Right lobe of liver (tissue), 6 donors: ENCODE data around the gene CA5B. TPM values are rescaled to one million over a fixed set of nuclear protein-coding genes. Genes with fewer than 3 reads are reported as not detected.

ENCODE experiments used
- ATAC-seq, 4 donors: fragments of 200-7000 bp; cut with Tn5 transposase; one replicate each; pipeline ENCODE4 v1.9.1; 2020; ENCODE audit warnings: mild to moderate bottlenecking in 4 of 4, moderate library complexity in 4 of 4
- DNase-seq, 3 donors: peaks; one replicate each; pipeline ENCODE4 v3.0.0-alpha.2; 2020
- H3K27ac ChIP-seq, 3 donors: fragments of 200-600 bp; one replicate each; pipeline ENCODE4 v1.8.0; 2022
- H3K27me3 ChIP-seq, 2 donors: fragments of 200-600 bp; one replicate each; pipeline ENCODE4 v1.8.0; 2022
- H3K36me3 ChIP-seq, 4 donors: fragments of 200-600 bp; sonication (generic) in 1 of 4; one replicate each; pipeline versions ENCODE4 v1.5.1 to v1.8.0; 2017 to 2022; ENCODE audit warnings: control low read depth in 1 of 4
- H3K4me1 ChIP-seq, 4 donors: fragments of 200-600 bp; sonication (generic) in 1 of 4; one replicate each; pipeline versions ENCODE4 v1.5.1 to v1.8.0; 2017 to 2022; ENCODE audit warnings: control low read depth in 1 of 4
- H3K4me3 ChIP-seq, 3 donors: fragments of 200-600 bp; one replicate each; pipeline ENCODE4 v1.8.0; 2022
- H3K9me3 ChIP-seq, 4 donors: fragments of 200-600 bp; sonication (generic) in 1 of 4; one replicate each; pipeline versions ENCODE4 v1.5.1 to v1.8.0; 2017 to 2022; ENCODE audit warnings: control low read depth in 1 of 4
- POLR2A ChIP-seq: fragments of 450-650 bp; IDR thresholded peaks from one replicate; pipeline ENCODE4 v1.6.1; 2017; ENCODE audit warnings: antibody characterized with exemption, mild to moderate bottlenecking
- WGBS: methylation state at CpG from one replicate; pipeline ENCODE4 v1.1.6; 2018; ENCODE audit warnings: low coverage, low lambda C conversion rate; ENCODE audit not compliant: insufficient coverage; ENCODE audit errors: missing lambda C conversion rate; 5-methylcytosine and 5-hydroxymethylcytosine counted together
- intact Hi-C, 2 donors: fragments of 100-400 bp; cut with DNase I; formaldehyde crosslinking; loops; one replicate each; pipeline versions ENCODE4 v1.11.2 to v1.14.1; 2022
- total RNA-seq, 6 experiments: library from RNA; depleted of rRNA in 2 of 6; stranded (reverse); fragments of >200 nt in 2 of 6; fragmentation: NEBNext Ultra II Directional in 3 of 6; extraction: Animal tissue kit (Norgen Biotek cat#: 25700) in 3 of 6; gene quantifications; one replicate each; pipeline versions ENCODE4 v1.1.0 to v1.2.4, GENCODE V29; 2016 to 2023
- TF ChIP-seq, protein P1 (sequence below), 4 donors: fragments of 200-600 bp in 3 of 4; fragments of 450-650 bp in 1 of 4; IDR thresholded peaks; one replicate each; pipeline versions ENCODE4 v1.5.1 to v1.8.0; 2016 to 2022; ENCODE audit warnings: antibody characterized with exemption in 4 of 4, mild to moderate bottlenecking in 2 of 4
- donor health status: DM: no; HTN: yes; CAD: no.
- donor health status: DM: no; HTN: no; CAD: no.
- donor health status: DM: no; HTN: no; CAD: no.
- donor health status: DM: no; HTN: yes; CAD: no.
- donor health status: DM: no; HTN: yes; CAD: no.

CA5B gene
- total RNA-seq, 6 experiments from 2014 or later, result 1.5 to 4.3 (median 2.8) TPM

DNA sequence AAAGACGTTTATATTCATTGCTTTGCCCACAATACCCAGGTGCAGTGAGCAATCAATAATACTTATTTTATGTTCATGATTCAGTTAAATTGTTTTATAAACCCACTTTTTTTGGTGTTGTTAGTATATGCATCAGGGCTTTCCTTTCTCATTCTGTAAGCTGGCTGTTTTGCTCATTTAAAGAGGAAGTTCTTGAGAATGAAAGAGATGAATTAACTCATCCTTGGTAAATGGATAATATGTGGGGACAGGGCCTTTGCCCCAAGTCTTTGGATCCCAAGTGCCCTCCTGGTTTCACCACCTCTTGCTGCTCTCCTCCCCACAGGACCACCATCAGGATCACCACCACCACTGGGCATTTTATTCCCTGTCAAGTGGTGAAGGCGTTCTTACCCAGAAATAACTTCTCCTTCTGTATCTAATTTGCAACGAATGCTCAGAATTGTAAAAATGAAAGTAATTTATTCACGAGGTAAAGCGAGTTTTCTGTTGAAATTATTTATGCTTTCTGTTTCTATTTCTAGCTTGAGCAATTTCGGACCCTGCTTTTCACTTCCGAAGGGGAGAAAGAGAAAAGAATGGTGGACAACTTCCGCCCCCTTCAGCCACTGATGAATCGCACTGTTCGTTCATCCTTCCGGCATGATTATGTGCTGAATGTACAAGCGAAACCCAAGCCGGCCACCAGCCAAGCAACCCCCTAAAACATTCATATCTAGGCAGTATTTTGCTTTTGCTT, 44.1 kb downstream of the CA5B start:
- Histone ChIP-seq H3K27me3 (no peaks in the 10 kb centered on the region), H3K4me3 (no peak overlapping the region), H3K27ac (no peak overlapping the region), H3K4me1 (no peaks in the 10 kb centered on the region), H3K9me3 (no peaks in the 10 kb centered on the region), H3K36me3 (no peaks in the 10 kb centered on the region)
- TF ChIP-seq, protein P1, sequence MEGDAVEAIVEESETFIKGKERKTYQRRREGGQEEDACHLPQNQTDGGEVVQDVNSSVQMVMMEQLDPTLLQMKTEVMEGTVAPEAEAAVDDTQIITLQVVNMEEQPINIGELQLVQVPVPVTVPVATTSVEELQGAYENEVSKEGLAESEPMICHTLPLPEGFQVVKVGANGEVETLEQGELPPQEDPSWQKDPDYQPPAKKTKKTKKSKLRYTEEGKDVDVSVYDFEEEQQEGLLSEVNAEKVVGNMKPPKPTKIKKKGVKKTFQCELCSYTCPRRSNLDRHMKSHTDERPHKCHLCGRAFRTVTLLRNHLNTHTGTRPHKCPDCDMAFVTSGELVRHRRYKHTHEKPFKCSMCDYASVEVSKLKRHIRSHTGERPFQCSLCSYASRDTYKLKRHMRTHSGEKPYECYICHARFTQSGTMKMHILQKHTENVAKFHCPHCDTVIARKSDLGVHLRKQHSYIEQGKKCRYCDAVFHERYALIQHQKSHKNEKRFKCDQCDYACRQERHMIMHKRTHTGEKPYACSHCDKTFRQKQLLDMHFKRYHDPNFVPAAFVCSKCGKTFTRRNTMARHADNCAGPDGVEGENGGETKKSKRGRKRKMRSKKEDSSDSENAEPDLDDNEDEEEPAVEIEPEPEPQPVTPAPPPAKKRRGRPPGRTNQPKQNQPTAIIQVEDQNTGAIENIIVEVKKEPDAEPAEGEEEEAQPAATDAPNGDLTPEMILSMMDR (IDR thresholded peaks at IDR 0.05), result no peak
- no peak for TF ChIP-seq POLR2A
- peak in 1 of 4 donors; percentile 23 for ATAC-seq
- intact Hi-C loops, result no loop called here
- DNase-seq, result no peak
- WGBS, result 54% methylated on average over 13 of the region's 13 CpGs

DNA sequence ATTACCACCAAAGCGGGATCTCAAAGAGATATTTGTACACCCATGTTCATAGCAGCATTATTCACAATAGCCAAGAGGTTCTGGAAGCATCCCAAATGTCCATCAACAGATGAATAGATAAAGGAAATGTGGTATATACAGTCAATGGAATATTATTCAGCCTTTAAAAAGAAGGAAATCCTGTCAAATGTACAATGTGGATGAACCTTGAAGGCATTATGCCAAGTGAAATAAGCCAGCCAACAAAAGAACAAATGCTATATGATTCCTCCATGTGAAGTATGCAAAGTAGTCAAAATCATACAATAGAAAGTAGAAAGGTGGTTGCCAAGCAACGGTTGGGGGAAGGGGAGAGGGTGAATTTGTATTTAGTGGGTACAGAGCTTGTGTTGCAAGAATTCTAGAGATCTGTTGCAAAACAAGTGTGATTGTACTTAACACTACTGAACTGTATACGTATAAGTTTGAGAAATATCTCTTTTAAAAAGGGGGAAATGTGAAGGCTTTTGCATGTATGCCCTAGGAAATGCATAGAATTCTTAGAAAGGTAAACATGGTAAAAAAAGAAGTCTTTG, 47.2 kb downstream of the CA5B start:
- H3K4me1 ChIP-seq, result peaks cover 0 to 4% (median 0%) of the 10 kb centered on the region in 4 donors

DNA sequence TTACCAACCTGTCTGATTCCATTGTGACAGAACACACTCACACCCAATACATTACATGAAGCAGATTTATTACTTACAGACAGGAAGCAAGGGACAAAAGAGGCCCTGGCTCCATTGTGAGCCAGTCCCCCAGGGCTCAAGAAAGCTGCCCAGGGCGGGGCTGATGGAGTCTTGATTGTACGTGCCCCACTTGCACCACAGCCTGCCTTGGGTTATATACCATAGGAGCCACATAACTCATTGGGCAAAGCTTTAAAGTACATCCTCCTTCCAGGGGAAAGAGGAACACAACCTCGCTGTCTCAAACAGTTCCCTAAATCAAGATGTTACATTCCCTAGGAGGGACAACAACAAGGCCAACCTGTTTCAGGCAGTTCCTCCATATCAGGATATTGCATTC, 48.8 kb downstream of the CA5B start:
- Histone ChIP-seq H3K27ac (no peak overlapping the region), H3K4me3 (no peak overlapping the region), H3K4me1 (peaks cover 0 to 5% (median 2%) of the 10 kb centered on the region in 4 donors), H3K27me3 (no peaks in the 10 kb centered on the region), H3K36me3 (no peaks in the 10 kb centered on the region), H3K9me3 (no peaks in the 10 kb centered on the region)
- intact Hi-C loops, result no loop called here
- DNase-seq (no peak), ATAC-seq (no peak)
- 47% methylated on average over 3 of the region's 3 CpGs for WGBS
- TF ChIP-seq, protein P1 (IDR thresholded peaks at IDR 0.05), result no peak
- TF ChIP-seq POLR2A, result no peak

More for the DNA sequence above, 47.2 kb downstream of the CA5B start:
- H3K36me3 ChIP-seq, result no peaks in the 10 kb centered on the region
- 44% methylated on average over 1 of the region's 3 CpGs for WGBS
- H3K9me3 ChIP-seq, result no peaks in the 10 kb centered on the region
- intact Hi-C loops, result no loop called here
- no peak overlapping the region for H3K4me3 ChIP-seq
- no peak for TF ChIP-seq POLR2A
- TF ChIP-seq, protein P1 (IDR thresholded peaks at IDR 0.05), result no peak
- ATAC-seq (no peak), DNase-seq (no peak)
- no peaks in the 10 kb centered on the region for H3K27me3 ChIP-seq
- H3K27ac ChIP-seq, result no peak overlapping the region

DNA sequence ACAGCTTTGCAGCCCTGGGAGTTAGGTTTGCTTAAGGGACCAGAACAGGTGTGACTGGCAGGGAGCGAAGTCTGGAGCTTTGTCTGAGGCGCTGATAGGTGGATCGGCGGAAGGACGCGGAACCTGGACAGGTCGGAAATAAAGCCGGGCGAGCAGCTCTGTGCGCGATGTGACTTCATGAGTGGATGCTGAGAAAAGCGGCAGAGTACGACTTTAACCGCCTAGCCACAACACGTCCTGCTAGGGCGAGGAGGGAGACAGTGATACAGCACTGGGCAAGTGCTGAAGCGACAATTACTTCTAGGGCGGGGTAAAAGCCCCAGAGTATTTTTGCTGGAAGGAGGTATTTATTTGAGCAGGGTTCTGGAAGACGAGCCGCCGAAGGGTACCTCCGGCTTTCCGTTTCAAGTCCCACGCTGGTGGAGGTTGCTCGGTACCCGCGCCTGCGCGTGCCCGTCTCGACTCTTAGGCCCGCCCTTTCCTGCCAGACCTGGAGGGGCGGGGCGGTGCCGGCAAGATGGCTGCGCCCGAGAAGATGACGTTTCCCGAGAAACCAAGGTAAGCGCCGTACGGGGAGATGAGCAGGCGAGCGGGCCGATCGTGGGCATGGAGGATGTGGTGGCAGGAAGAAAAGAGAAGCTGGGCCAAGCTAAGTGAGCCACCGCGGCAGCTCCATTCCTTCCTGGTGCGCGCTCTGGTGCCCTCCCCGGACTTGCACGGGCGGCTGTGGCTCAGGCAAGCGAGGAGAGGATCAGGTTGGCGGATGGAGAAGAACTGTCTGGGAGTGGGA, 52.1 kb downstream of the CA5B start, which contains the start of gene ZRSR2:
Gene ZRSR2 (plus strand): TSS at position 506 of the 790 bp plus-strand sequence. CDS start 12 bp downstream, at position 518.
- Histone ChIP-seq H3K27ac (peak within 1 kb of the TSS; percentile 52 to 69 (median 61)), H3K4me1 (peaks cover 0 to 5% (median 2%) of the 10 kb centered on the region in 4 donors), H3K4me3 (peak within 1 kb of the TSS; percentile 53 to 97 (median 82)), H3K27me3 (no peaks in the 10 kb centered on the region), H3K9me3 (no peaks in the 10 kb centered on the region), H3K36me3 (peaks cover 0 to 4% (median 0%) of the 10 kb centered on the region in 4 donors)
- WGBS, result 1% methylated on average over 49 of the region's 55 CpGs
- peak; percentile 60 for TF ChIP-seq POLR2A
- TF ChIP-seq, protein P1 (IDR thresholded peaks at IDR 0.05), result no peak
- intact Hi-C loops, result no loop called here
- ATAC-seq, result peak; percentile 97 to 99 (median 98)
- DNase-seq, result peak; percentile 82 to 93 (median 91)
